ENCODE measurements around the gene TMEM272.
A peak's percentile ranks its signal among the peaks of the same experiment; 100 is the strongest.

The TMEM272 gene

DNA sequence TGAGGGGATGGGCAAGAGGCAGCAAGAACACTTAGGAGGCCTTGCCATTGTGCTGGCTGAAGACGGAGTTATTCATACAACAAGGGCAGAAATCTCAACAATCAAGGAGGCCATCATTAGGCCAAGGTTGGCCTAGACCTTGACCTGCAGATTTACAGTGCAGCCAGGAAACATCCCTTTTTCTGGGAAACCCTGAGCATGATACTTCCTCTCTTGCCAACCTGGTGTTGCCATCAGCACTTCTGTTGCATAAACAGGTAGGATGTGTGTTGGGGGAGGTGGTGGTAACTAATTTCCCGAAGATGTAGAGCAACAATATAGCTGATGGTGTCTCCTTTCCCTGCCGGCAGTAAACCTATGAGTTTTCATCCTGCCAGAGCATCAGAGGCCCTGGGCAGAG lies 8.0 kb downstream of the TMEM272 start:
- TF ChIP-seq CTCF (IDR thresholded peaks at IDR 0.05; ENCODE audit: control insufficient read depth, insufficient read depth, low read depth, low read length, missing control alignments): no peak
- DNase-seq (ENCODE audit: low read depth): no peak
- H3K4me3 ChIP-seq (ENCODE audit: control insufficient read depth, low read depth, low read length): no peak overlapping the region

DNA sequence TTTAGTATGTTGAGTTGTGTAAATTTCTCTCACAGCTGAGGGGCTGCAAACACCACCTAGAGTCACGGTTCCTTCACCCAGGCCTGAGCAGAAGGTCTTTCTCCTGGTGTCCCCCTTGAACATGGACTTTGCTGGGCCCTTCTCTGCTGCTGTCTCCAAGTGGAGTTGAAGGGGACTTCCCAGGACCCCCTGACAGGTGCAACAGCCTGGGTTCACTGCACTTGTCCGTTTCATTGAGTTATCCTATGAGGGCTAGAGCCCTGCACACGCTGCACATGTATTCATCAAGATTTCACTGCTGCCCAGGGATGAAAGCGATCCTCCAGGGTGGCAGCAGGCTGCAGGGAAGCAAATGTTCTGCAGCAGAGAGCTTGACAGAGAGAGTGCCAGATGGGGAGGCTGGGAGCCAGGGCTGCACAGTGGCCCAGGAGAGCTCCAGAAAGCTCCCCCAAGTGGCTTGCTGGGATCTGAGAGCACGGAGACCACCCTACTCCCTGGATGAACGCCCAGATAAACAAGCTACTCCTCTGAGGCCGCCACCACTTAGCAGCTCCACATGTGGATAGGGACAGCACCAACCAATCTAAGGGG lies 10.3 kb downstream of the TMEM272 start:
- DNase-seq (ENCODE audit: low read depth): no peak
- no peak overlapping the region for H3K4me3 ChIP-seq (ENCODE audit: control insufficient read depth, low read depth, low read length)
- TF ChIP-seq CTCF (IDR thresholded peaks at IDR 0.05; ENCODE audit: control insufficient read depth, insufficient read depth, low read depth, low read length, missing control alignments): no peak

DNA sequence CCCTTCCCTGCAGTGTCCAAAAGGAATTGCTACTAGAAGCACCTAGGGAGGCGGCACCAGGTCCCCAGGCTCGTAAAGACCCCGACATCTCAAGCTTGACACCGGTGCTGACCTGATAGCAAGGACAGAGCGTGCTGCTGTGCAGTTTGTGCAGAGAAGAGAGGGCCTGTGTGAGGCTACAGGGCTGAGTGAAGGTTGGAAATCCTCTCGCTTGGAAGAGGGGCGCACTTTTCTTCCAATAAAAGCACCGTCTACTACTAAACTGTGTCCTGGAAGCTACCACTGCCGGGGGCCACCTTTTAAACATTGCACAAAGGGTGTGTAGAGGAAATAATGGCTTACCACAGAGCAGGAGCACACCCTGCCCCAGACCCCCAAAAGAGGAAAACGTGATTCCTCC lies 11.0 kb downstream of the TMEM272 start:
- no peak for TF ChIP-seq CTCF (IDR thresholded peaks at IDR 0.05; ENCODE audit: control insufficient read depth, insufficient read depth, low read depth, low read length, missing control alignments)
- H3K4me3 ChIP-seq (ENCODE audit: control insufficient read depth, low read depth, low read length): no peak overlapping the region
- DNase-seq (ENCODE audit: low read depth): no peak

DNA sequence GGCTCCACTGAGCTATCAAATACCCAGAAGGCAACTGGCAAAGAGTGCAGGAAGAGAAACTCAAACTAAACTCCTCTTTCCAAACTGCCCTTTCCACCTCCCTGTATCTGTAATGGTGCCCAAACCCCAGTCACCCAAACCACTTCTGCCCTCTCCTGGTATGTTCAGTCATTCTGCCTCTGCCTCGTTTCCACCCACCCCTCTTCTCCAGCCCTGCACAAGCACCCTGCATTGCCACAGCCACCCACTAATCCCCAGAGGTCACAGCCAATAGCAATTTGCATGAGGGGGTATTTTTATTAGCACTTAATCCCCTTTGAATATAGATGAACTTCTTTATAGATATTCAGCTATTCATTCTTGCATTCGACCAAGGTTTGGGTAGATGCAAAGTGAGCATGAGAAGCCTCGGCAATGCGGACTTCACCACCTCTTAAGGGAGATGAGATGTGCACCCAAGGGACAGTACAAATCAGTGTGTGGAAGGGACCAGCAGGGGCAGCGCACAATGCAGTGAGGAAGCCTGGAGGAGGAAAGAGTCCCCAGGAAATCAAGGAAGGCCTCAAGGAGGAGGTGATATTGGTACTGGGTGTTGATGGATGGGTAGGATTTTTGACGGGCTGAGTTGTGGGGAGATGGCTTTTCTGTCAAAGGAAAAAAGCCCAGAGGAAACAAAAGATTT lies 12.4 kb downstream of the TMEM272 start:
- DNase-seq (ENCODE audit: low read depth): peak; percentile 10
- H3K4me3 ChIP-seq (ENCODE audit: control insufficient read depth, low read depth, low read length): no peak overlapping the region
- peak; percentile 57 for TF ChIP-seq CTCF (IDR thresholded peaks at IDR 0.05; ENCODE audit: control insufficient read depth, insufficient read depth, low read depth, low read length, missing control alignments)

DNA sequence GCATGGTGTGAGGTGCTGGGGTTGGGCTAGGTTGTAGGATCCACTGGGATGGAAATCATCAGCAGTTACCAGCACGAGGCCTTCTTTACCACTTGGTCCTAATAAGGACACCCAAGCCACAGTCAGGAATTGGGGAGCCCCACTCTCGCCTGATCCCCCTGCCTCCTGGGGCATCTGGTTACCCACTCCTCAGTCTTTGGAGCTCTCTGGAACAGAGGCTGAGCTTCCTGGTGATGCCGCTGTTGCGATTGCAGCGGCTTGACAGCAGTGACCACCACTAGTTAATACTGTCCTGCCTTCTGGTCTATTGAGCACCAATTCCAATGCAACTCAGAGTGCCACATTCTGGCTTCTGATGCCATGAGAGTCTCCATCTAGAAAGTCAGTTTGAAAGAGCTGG lies 13.5 kb downstream of the TMEM272 start:
- no peak for DNase-seq (ENCODE audit: low read depth)
- H3K4me3 ChIP-seq (ENCODE audit: control insufficient read depth, low read depth, low read length): no peak overlapping the region

GRCh38 chr13:51829568-51829899 lies 15.4 kb downstream of the TMEM272 start:
- no peak for TF ChIP-seq CTCF (IDR thresholded peaks at IDR 0.05; ENCODE audit: control insufficient read depth, insufficient read depth, low read depth, low read length, missing control alignments)
- no peak for DNase-seq (ENCODE audit: low read depth)
- H3K4me3 ChIP-seq (ENCODE audit: control insufficient read depth, low read depth, low read length): no peak overlapping the region

More for the DNA sequence above, 13.5 kb downstream of the TMEM272 start:
- no peak for TF ChIP-seq CTCF (IDR thresholded peaks at IDR 0.05; ENCODE audit: control insufficient read depth, insufficient read depth, low read depth, low read length, missing control alignments)

Data from AG09309 (cell line).